ENCODE measurements around the gene ASCL2. TPM values are rescaled to one million over a fixed set of nuclear protein-coding genes. Genes with fewer than 3 reads are reported as not detected.

Gene ASCL2
- total RNA-seq, 1 experiment from 2014 or later: 0.35 TPM

DNA sequence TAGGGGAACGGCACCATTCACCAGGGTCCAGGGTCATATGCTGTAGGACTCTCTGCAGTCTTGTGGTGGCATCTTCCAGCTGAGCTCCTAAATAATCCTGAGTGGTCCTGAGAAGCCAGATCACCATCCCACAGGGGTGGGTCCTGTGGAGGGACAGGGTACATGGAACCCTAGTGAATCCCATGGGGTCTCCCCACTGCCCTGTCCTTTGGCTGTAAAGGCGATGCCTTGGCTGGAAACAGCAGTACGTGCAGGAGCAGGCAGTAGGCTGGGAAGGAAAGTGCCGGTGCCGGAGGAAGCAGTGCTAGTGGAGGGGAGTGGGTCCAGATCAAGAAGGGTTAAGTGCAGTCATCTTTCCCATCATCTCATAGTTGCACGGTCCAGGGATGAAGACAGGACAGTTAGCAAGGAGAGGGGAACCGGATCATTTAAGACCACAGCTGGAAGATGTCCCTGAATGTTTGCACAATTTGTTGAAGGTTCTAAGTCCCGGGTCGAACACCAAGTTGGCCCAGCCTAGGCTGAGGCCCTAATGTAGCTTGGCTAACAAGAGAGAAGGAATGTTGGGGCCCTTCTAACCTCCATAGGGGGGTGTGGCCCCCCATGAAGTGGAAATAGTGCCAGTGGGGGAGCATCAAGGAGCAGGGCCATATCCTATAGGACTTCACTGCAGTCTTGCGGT lies 49.5 kb upstream of the ASCL2 start:
- H3K27ac Mint-ChIP-seq: no peak overlapping the region
- H3K4me1 ChIP-seq (ENCODE audit: insufficient read depth, low read length): no peaks in the 10 kb centered on the region
- no peak overlapping the region for H3K27ac ChIP-seq (ENCODE audit: insufficient read length, low read depth, low read length)
- no peaks in the 10 kb centered on the region for H4K20me1 ChIP-seq (ENCODE audit: control insufficient read depth, insufficient read depth, insufficient read length)
- H2BK5ac ChIP-seq (ENCODE audit: insufficient read length, low read length): no peak overlapping the region
- H2BK120ac ChIP-seq (ENCODE audit: low read depth, low read length, poor library complexity, severe bottlenecking): no peak overlapping the region
- no peak overlapping the region for H2AFZ ChIP-seq (ENCODE audit: low read length)
- no peaks in the 10 kb centered on the region; the same call in 1 of the 2 replicates for H3K27me3 ChIP-seq (ENCODE audit: insufficient read depth, low read length)
- H4K5ac ChIP-seq (ENCODE audit: insufficient read length, low read depth, low read length): no peak overlapping the region
- no peaks in the 10 kb centered on the region for H3K23me2 ChIP-seq (ENCODE audit: insufficient read length, low read depth, low read length, poor library complexity, severe bottlenecking)
- H3T11ph ChIP-seq (ENCODE audit: low read length): no peak overlapping the region
- H3K27me3 Mint-ChIP-seq (ENCODE audit: low read depth): peaks cover 59% of the 10 kb centered on the region
- no peak overlapping the region for H3K9ac ChIP-seq (ENCODE audit: extremely low read depth, insufficient read length, low read length)
- peaks cover 7 to 11% of the 10 kb centered on the region in 2 experiments; a peak in 3 of 5 replicates for H3K9me3 Mint-ChIP-seq
- H3K36me3 Mint-ChIP-seq (ENCODE audit: insufficient read depth in 1 of 3, low read depth in 3 of 3): peaks cover 0 to 2% (median 0%) of the 10 kb centered on the region in 3 experiments; a peak in 1 of 7 replicates
- TF ChIP-seq, protein P1, sequence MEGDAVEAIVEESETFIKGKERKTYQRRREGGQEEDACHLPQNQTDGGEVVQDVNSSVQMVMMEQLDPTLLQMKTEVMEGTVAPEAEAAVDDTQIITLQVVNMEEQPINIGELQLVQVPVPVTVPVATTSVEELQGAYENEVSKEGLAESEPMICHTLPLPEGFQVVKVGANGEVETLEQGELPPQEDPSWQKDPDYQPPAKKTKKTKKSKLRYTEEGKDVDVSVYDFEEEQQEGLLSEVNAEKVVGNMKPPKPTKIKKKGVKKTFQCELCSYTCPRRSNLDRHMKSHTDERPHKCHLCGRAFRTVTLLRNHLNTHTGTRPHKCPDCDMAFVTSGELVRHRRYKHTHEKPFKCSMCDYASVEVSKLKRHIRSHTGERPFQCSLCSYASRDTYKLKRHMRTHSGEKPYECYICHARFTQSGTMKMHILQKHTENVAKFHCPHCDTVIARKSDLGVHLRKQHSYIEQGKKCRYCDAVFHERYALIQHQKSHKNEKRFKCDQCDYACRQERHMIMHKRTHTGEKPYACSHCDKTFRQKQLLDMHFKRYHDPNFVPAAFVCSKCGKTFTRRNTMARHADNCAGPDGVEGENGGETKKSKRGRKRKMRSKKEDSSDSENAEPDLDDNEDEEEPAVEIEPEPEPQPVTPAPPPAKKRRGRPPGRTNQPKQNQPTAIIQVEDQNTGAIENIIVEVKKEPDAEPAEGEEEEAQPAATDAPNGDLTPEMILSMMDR (conservative IDR thresholded peaks at IDR 0.05): no peak
- H4K8ac ChIP-seq (replicated peaks; ENCODE audit: insufficient read length, low read depth, low read length): no peak overlapping the region
- H3K4ac ChIP-seq (ENCODE audit: low read depth, low read length): no peak overlapping the region
- H3K9me3 ChIP-seq (ENCODE audit: control insufficient read depth, low read depth, low read length): no peaks in the 10 kb centered on the region
- no peak overlapping the region for H2BK20ac ChIP-seq (ENCODE audit: low read depth, low read length, poor library complexity, severe bottlenecking)
- no peak overlapping the region for H2BK12ac ChIP-seq (ENCODE audit: insufficient read length, low read depth, low read length)
- no peaks in the 10 kb centered on the region for H3K79me1 ChIP-seq (ENCODE audit: insufficient read depth, low read depth, low read length, poor library complexity, severe bottlenecking)
- H3K23ac ChIP-seq (ENCODE audit: insufficient read length, low read depth, low read length): no peak overlapping the region
- no peak overlapping the region for H2BK15ac ChIP-seq (ENCODE audit: low read depth, low read length)
- no peak overlapping the region for H3K18ac ChIP-seq (ENCODE audit: insufficient read length, low read depth, low read length)
- peaks cover 0 to 3% of the 10 kb centered on the region in 2 experiments; a peak in 1 of 4 replicates for H3K4me1 Mint-ChIP-seq
- WGBS (ENCODE audit: extremely low coverage, insufficient read length, low lambda C conversion rate): no CpG with 5 or more reads among the region's 10 CpGs
- no peak overlapping the region for H3K14ac ChIP-seq (ENCODE audit: insufficient read depth, low read length)
- H3K79me2 ChIP-seq (ENCODE audit: insufficient read depth, low read length): no peaks in the 10 kb centered on the region
- DNase-seq: no peak
- H3K56ac ChIP-seq (ENCODE audit: insufficient read length, low read depth, low read length): no peak overlapping the region
- no peak overlapping the region for H2AK5ac ChIP-seq (ENCODE audit: insufficient read length, low read length)
- H3K4me3 Mint-ChIP-seq: no peak overlapping the region; a peak in 1 of 5 replicates
- H4K91ac ChIP-seq (ENCODE audit: insufficient read length, low read depth, low read length): no peak overlapping the region
- H3K4me2 ChIP-seq (ENCODE audit: insufficient read depth, insufficient read length, low read length): no peak overlapping the region

Measured in H9 (cell line).